SIG-M5 (cell line): ENCODE results near the gene TANC1.

Experiments
- DNase-seq: peaks from one replicate; lab custom pipeline; 2025; lab: John Stamatoyannopoulos, UW

Gene TANC1

GRCh38 chr2:159160954-159161353, 192.5 kb downstream of the TANC1 start:
- DNase-seq: no peak

- DNase-seq: no peak
These were observed 195.5 kb downstream of the TANC1 start for GRCh38 chr2:159163930-159164329.

GRCh38 chr2:159164457-159164911, 196.0 kb downstream of the TANC1 start:
- no peak for DNase-seq

GRCh38 chr2:159165048-159165447, 196.6 kb downstream of the TANC1 start:
- DNase-seq: no peak

GRCh38 chr2:159168707-159169106, 200.3 kb downstream of the TANC1 start:
- no peak for DNase-seq

GRCh38 chr2:159169187-159169586, 200.7 kb downstream of the TANC1 start:
- no peak for DNase-seq

- DNase-seq: no peak
These were observed 204.0 kb downstream of the TANC1 start for GRCh38 chr2:159172403-159172802.

GRCh38 chr2:159174759-159175158, 206.3 kb downstream of the TANC1 start:
- DNase-seq: no peak

- no peak for DNase-seq
These were observed 206.7 kb downstream of the TANC1 start for GRCh38 chr2:159175182-159175581.

- no peak for DNase-seq
These were observed 207.5 kb downstream of the TANC1 start for GRCh38 chr2:159175927-159176326.

GRCh38 chr2:159176555-159176954, 208.1 kb downstream of the TANC1 start:
- DNase-seq: no peak

GRCh38 chr2:159177357-159177756, 208.9 kb downstream of the TANC1 start:
- DNase-seq: no peak

GRCh38 chr2:159177957-159178356, 209.5 kb downstream of the TANC1 start:
- DNase-seq: no peak

- no peak for DNase-seq
These were observed 210.7 kb downstream of the TANC1 start for GRCh38 chr2:159179096-159179495.

GRCh38 chr2:159179696-159180095, 211.3 kb downstream of the TANC1 start:
- DNase-seq: no peak

- DNase-seq: no peak
These were observed 214.9 kb downstream of the TANC1 start for GRCh38 chr2:159183346-159183745.

- DNase-seq: no peak
These were observed 217.1 kb downstream of the TANC1 start for GRCh38 chr2:159185401-159186130.

GRCh38 chr2:159186462-159186861, 218.0 kb downstream of the TANC1 start:
- no peak for DNase-seq

- no peak for DNase-seq
These were observed 218.7 kb downstream of the TANC1 start for GRCh38 chr2:159187106-159187505.

GRCh38 chr2:159188449-159188848, 220.0 kb downstream of the TANC1 start:
- no peak for DNase-seq

- no peak for DNase-seq
These were observed 224.0 kb downstream of the TANC1 start for GRCh38 chr2:159192371-159192918.

GRCh38 chr2:159193791-159194190, 225.4 kb downstream of the TANC1 start:
- DNase-seq: no peak

GRCh38 chr2:159194241-159194640, 225.8 kb downstream of the TANC1 start:
- DNase-seq: no peak

- no peak for DNase-seq
These were observed 227.3 kb downstream of the TANC1 start for GRCh38 chr2:159195697-159196096.
